Measurements from ENCODE around the gene CBLL1. TPM values are rescaled to one million over a fixed set of nuclear protein-coding genes. Genes with fewer than 3 reads are reported as not detected.

Gene CBLL1
- total RNA-seq, 1 experiment from 2014 or later, result 35.0 TPM

GRCh38 chr7:107696330-107696946, 47.5 kb upstream of the CBLL1 start:
- Histone ChIP-seq H3K27ac (ENCODE audit: low read depth, low read length) (no peak overlapping the region), H3K27me3 (ENCODE audit: insufficient read depth, low read length) (no peaks in the 10 kb centered on the region), H3K79me2 (ENCODE audit: insufficient read depth, low read length) (no peaks in the 10 kb centered on the region), H3K4me1 (ENCODE audit: control insufficient read depth in 1 of 2, insufficient read depth in 2 of 2, low read length in 2 of 2) (no peaks in the 10 kb centered on the region), H3K9me3 (ENCODE audit: control insufficient read depth in 1 of 2, insufficient read depth in 1 of 2, low read depth in 1 of 2, low read length in 2 of 2) (no peaks in the 10 kb centered on the region), H3K4me2 (ENCODE audit: low read length) (no peak overlapping the region), H3K36me3 (ENCODE audit: control insufficient read depth in 1 of 2, insufficient read depth in 2 of 2, low read length in 2 of 2) (no peaks in the 10 kb centered on the region), H2AFZ (ENCODE audit: low read depth, low read length, poor library complexity, severe bottlenecking) (no peak overlapping the region), H3K9ac (ENCODE audit: low read length) (no peak overlapping the region), H4K20me1 (ENCODE audit: insufficient read depth) (no peaks in the 10 kb centered on the region), H3K9me2 (ENCODE audit: insufficient read depth) (no peaks in the 10 kb centered on the region), H3K4me3 (replicated peaks in 1 of 2; ENCODE audit: low read depth in 1 of 2, low read length in 2 of 2) (no peak overlapping the region)
- TF ChIP-seq REST (IDR thresholded peaks at IDR 0.05; ENCODE audit: low read depth), result no peak
- no peak for DNase-seq (ENCODE audit: low read depth, low spot score)
- RAD21 ChIA-PET (ENCODE audit: low non-redundant PET in 1 of 2, low total read pairs in 2 of 2, uncharacterized antibody in 2 of 2, unreplicated experiment in 2 of 2), result no interaction called here
- POLR2A ChIA-PET, result no interaction called here
- ATAC-seq, result no peak
- no TSS peak for BruUV-seq (replicated peaks)
- intact Hi-C loops (cut with micrococcal nuclease), result no loop called here
- CTCF ChIA-PET, result no interaction called here

GRCh38 chr7:107697321-107698049, 46.5 kb upstream of the CBLL1 start:
- H3K4me3 ChIP-seq (replicated peaks in 1 of 2; ENCODE audit: low read depth in 1 of 2, low read length in 2 of 2), result no peak overlapping the region
- no peak overlapping the region for H3K4me2 ChIP-seq (ENCODE audit: low read length)
- H2AFZ ChIP-seq (ENCODE audit: low read depth, low read length, poor library complexity, severe bottlenecking), result no peak overlapping the region
- H4K20me1 ChIP-seq (ENCODE audit: insufficient read depth), result no peaks in the 10 kb centered on the region
- no TSS peak for BruUV-seq (replicated peaks)
- ChIA-PET POLR2A (no interaction called here), CTCF (no interaction called here), RAD21 (ENCODE audit: low non-redundant PET in 1 of 2, low total read pairs in 2 of 2, uncharacterized antibody in 2 of 2, unreplicated experiment in 2 of 2) (no interaction called here)
- H3K27me3 ChIP-seq (ENCODE audit: insufficient read depth, low read length), result no peaks in the 10 kb centered on the region
- no peaks in the 10 kb centered on the region for H3K79me2 ChIP-seq (ENCODE audit: insufficient read depth, low read length)
- no peaks in the 10 kb centered on the region for H3K9me3 ChIP-seq (ENCODE audit: control insufficient read depth in 1 of 2, insufficient read depth in 1 of 2, low read depth in 1 of 2, low read length in 2 of 2)
- H3K27ac ChIP-seq (ENCODE audit: low read depth, low read length), result no peak overlapping the region
- intact Hi-C loops (cut with micrococcal nuclease), result no loop called here
- H3K9ac ChIP-seq (ENCODE audit: low read length), result no peak overlapping the region
- no peak for DNase-seq (ENCODE audit: low read depth, low spot score)
- no peak for ATAC-seq
- no peaks in the 10 kb centered on the region for H3K36me3 ChIP-seq (ENCODE audit: control insufficient read depth in 1 of 2, insufficient read depth in 2 of 2, low read length in 2 of 2)
- no peaks in the 10 kb centered on the region for H3K9me2 ChIP-seq (ENCODE audit: insufficient read depth)
- H3K4me1 ChIP-seq (ENCODE audit: control insufficient read depth in 1 of 2, insufficient read depth in 2 of 2, low read length in 2 of 2), result no peaks in the 10 kb centered on the region
- TF ChIP-seq ZBTB33 (IDR thresholded peaks at IDR 0.05; ENCODE audit: extremely low read depth, insufficient replicate concordance, low read length) (no peak), REST (IDR thresholded peaks at IDR 0.05; ENCODE audit: low read depth) (no peak), POLR2A (IDR thresholded peaks at IDR 0.05; ENCODE audit: borderline replicate concordance, extremely low read depth, insufficient read depth, insufficient read length) (no peak), ELF1 (IDR thresholded peaks at IDR 0.05; ENCODE audit: borderline replicate concordance, low read depth) (no peak), ATF3 (IDR thresholded peaks at IDR 0.05) (no peak), ZFX (IDR thresholded peaks at IDR 0.05) (no peak), SRF (IDR thresholded peaks at IDR 0.05; ENCODE audit: low read depth) (no peak), CBX3 (IDR thresholded peaks at IDR 0.05; ENCODE audit: low read depth) (no peak)
